ENCODE measurements around the gene WHRN. TPM values are rescaled to one million over a fixed set of nuclear protein-coding genes. Genes with fewer than 3 reads are reported as not detected.

WHRN gene
- total and polyA plus RNA-seq, 2 donors = 3.2 to 14.9 TPM

- no peaks in the 10 kb centered on the region for H3K27me3 ChIP-seq (ENCODE audit: control insufficient read depth in 2 of 2, insufficient read depth in 1 of 2, low read length in 1 of 2)
- no peak overlapping the region for H3K27ac ChIP-seq (ENCODE audit: low read depth in 1 of 2, low read length in 1 of 2)
- 93% methylated on average over 7 of the region's 7 CpGs for WGBS
- no peaks in the 10 kb centered on the region for H3K9me3 ChIP-seq (ENCODE audit: control insufficient read depth in 2 of 2, insufficient read depth in 1 of 2, low read length in 1 of 2)
- peaks cover 5 to 11% of the 10 kb centered on the region in 2 donors for H3K36me3 ChIP-seq (ENCODE audit: control insufficient read depth in 2 of 2, insufficient read depth in 2 of 2, low read length in 1 of 2)
- no peak overlapping the region for H3K4me3 ChIP-seq (ENCODE audit: low read length in 2 of 2)
- peaks cover 16 to 30% of the 10 kb centered on the region in 2 donors for H3K4me1 ChIP-seq (ENCODE audit: control insufficient read depth in 2 of 2, insufficient read depth in 2 of 2, low read length in 2 of 2)
- DNase-seq (ENCODE audit: low read depth in 6 of 9, low spot score in 9 of 9) = no peak
Observed at GRCh38 chr9:114401344-114401743, 103.9 kb downstream of the WHRN start.

- Histone ChIP-seq H3K9me3 (ENCODE audit: control insufficient read depth in 2 of 2, insufficient read depth in 1 of 2, low read length in 1 of 2) (no peaks in the 10 kb centered on the region), H3K4me3 (ENCODE audit: low read length in 2 of 2) (no peak overlapping the region), H3K4me1 (ENCODE audit: control insufficient read depth in 2 of 2, insufficient read depth in 2 of 2, low read length in 2 of 2) (peaks cover 19 to 34% of the 10 kb centered on the region in 2 donors), H3K27me3 (ENCODE audit: control insufficient read depth in 2 of 2, insufficient read depth in 1 of 2, low read length in 1 of 2) (no peaks in the 10 kb centered on the region), H3K36me3 (ENCODE audit: control insufficient read depth in 2 of 2, insufficient read depth in 2 of 2, low read length in 1 of 2) (peaks cover 5 to 6% of the 10 kb centered on the region in 2 donors), H3K27ac (ENCODE audit: low read depth in 1 of 2, low read length in 1 of 2) (no peak overlapping the region)
- WGBS = 72% methylated on average over 2 of the region's 2 CpGs
- no peak for DNase-seq (ENCODE audit: low read depth in 6 of 9, low spot score in 9 of 9)
Observed at GRCh38 chr9:114400772-114401171, 104.5 kb downstream of the WHRN start.

GRCh38 chr9:114400219-114400618, 105.1 kb downstream of the WHRN start:
- WGBS = 88% methylated on average over 1 of the region's 1 CpG
- H3K4me1 ChIP-seq (ENCODE audit: control insufficient read depth in 2 of 2, insufficient read depth in 2 of 2, low read length in 2 of 2) = peaks cover 20 to 35% of the 10 kb centered on the region in 2 donors
- peak overlapping the region in 1 of 2 donors; percentile 2 for H3K27ac ChIP-seq (ENCODE audit: low read depth in 1 of 2, low read length in 1 of 2)
- H3K27me3 ChIP-seq (ENCODE audit: control insufficient read depth in 2 of 2, insufficient read depth in 1 of 2, low read length in 1 of 2) = no peaks in the 10 kb centered on the region
- H3K4me3 ChIP-seq (ENCODE audit: low read length in 2 of 2) = no peak overlapping the region
- no peak for DNase-seq (ENCODE audit: low read depth in 6 of 9, low spot score in 9 of 9)
- no peaks in the 10 kb centered on the region for H3K9me3 ChIP-seq (ENCODE audit: control insufficient read depth in 2 of 2, insufficient read depth in 1 of 2, low read length in 1 of 2)
- peaks cover 5 to 6% of the 10 kb centered on the region in 2 donors for H3K36me3 ChIP-seq (ENCODE audit: control insufficient read depth in 2 of 2, insufficient read depth in 2 of 2, low read length in 1 of 2)

GRCh38 chr9:114399381-114399780, 105.9 kb downstream of the WHRN start:
- DNase-seq (ENCODE audit: low read depth in 6 of 9, low spot score in 9 of 9) = no peak
- H3K27me3 ChIP-seq (ENCODE audit: control insufficient read depth in 2 of 2, insufficient read depth in 1 of 2, low read length in 1 of 2) = no peaks in the 10 kb centered on the region
- 93% methylated on average over 4 of the region's 4 CpGs for WGBS
- peaks cover 27 to 38% of the 10 kb centered on the region in 2 donors for H3K4me1 ChIP-seq (ENCODE audit: control insufficient read depth in 2 of 2, insufficient read depth in 2 of 2, low read length in 2 of 2)
- H3K36me3 ChIP-seq (ENCODE audit: control insufficient read depth in 2 of 2, insufficient read depth in 2 of 2, low read length in 1 of 2) = peaks cover 5 to 6% of the 10 kb centered on the region in 2 donors
- H3K4me3 ChIP-seq (ENCODE audit: low read length in 2 of 2) = no peak overlapping the region
- no peak overlapping the region for H3K27ac ChIP-seq (ENCODE audit: low read depth in 1 of 2, low read length in 1 of 2)
- no peaks in the 10 kb centered on the region for H3K9me3 ChIP-seq (ENCODE audit: control insufficient read depth in 2 of 2, insufficient read depth in 1 of 2, low read length in 1 of 2)

- WGBS = under 1% methylated on average over 66 of the region's 66 CpGs
- peak; percentile 76 to 98 (median 94) for DNase-seq (ENCODE audit: low read depth in 6 of 9, low spot score in 9 of 9)
- peaks cover 27 to 41% of the 10 kb centered on the region in 2 donors for H3K4me1 ChIP-seq (ENCODE audit: control insufficient read depth in 2 of 2, insufficient read depth in 2 of 2, low read length in 2 of 2)
Observed at GRCh38 chr9:114397848-114398605, 107.2 kb downstream of the WHRN start.

GRCh38 chr9:114397219-114397847, 107.9 kb downstream of the WHRN start:
- Histone ChIP-seq H3K9me3 (ENCODE audit: control insufficient read depth in 2 of 2, insufficient read depth in 1 of 2, low read length in 1 of 2) (no peaks in the 10 kb centered on the region), H3K4me3 (ENCODE audit: low read length in 2 of 2) (peak overlapping the region; percentile 76 to 88), H3K4me1 (ENCODE audit: control insufficient read depth in 2 of 2, insufficient read depth in 2 of 2, low read length in 2 of 2) (peaks cover 32 to 47% of the 10 kb centered on the region in 2 donors), H3K36me3 (ENCODE audit: control insufficient read depth in 2 of 2, insufficient read depth in 2 of 2, low read length in 1 of 2) (peaks cover under 1 to 5% of the 10 kb centered on the region in 2 donors), H3K27ac (ENCODE audit: low read depth in 1 of 2, low read length in 1 of 2) (peak overlapping the region; percentile 89 to 92), H3K27me3 (ENCODE audit: control insufficient read depth in 2 of 2, insufficient read depth in 1 of 2, low read length in 1 of 2) (no peaks in the 10 kb centered on the region)
- WGBS = 44% methylated on average over 14 of the region's 14 CpGs
- no peak for DNase-seq (ENCODE audit: low read depth in 6 of 9, low spot score in 9 of 9)

More at GRCh38 chr9:114397848-114398605, 107.2 kb downstream of the WHRN start:
- Histone ChIP-seq H3K27ac (ENCODE audit: low read depth in 1 of 2, low read length in 1 of 2) (peak overlapping the region; percentile 89 to 92), H3K4me3 (ENCODE audit: low read length in 2 of 2) (peak overlapping the region; percentile 76 to 88), H3K27me3 (ENCODE audit: control insufficient read depth in 2 of 2, insufficient read depth in 1 of 2, low read length in 1 of 2) (no peaks in the 10 kb centered on the region), H3K9me3 (ENCODE audit: control insufficient read depth in 2 of 2, insufficient read depth in 1 of 2, low read length in 1 of 2) (no peaks in the 10 kb centered on the region), H3K36me3 (ENCODE audit: control insufficient read depth in 2 of 2, insufficient read depth in 2 of 2, low read length in 1 of 2) (peaks cover 5 to 6% of the 10 kb centered on the region in 2 donors)

GRCh38 chr9:114396558-114397218, 108.6 kb downstream of the WHRN start:
- H3K9me3 ChIP-seq (ENCODE audit: control insufficient read depth in 2 of 2, insufficient read depth in 1 of 2, low read length in 1 of 2) = no peaks in the 10 kb centered on the region
- DNase-seq (ENCODE audit: low read depth in 6 of 9, low spot score in 9 of 9) = no peak
- peaks cover 0 to 5% of the 10 kb centered on the region in 2 donors for H3K36me3 ChIP-seq (ENCODE audit: control insufficient read depth in 2 of 2, insufficient read depth in 2 of 2, low read length in 1 of 2)
- H3K27me3 ChIP-seq (ENCODE audit: control insufficient read depth in 2 of 2, insufficient read depth in 1 of 2, low read length in 1 of 2) = no peaks in the 10 kb centered on the region
- H3K27ac ChIP-seq (ENCODE audit: low read depth in 1 of 2, low read length in 1 of 2) = peak overlapping the region in 1 of 2 donors; percentile 54
- H3K4me3 ChIP-seq (ENCODE audit: low read length in 2 of 2) = no peak overlapping the region
- H3K4me1 ChIP-seq (ENCODE audit: control insufficient read depth in 2 of 2, insufficient read depth in 2 of 2, low read length in 2 of 2) = peaks cover 37 to 53% of the 10 kb centered on the region in 2 donors
- 94% methylated on average over 16 of the region's 16 CpGs for WGBS

GRCh38 chr9:114395768-114396167, 109.5 kb downstream of the WHRN start:
- DNase-seq (ENCODE audit: low read depth in 6 of 9, low spot score in 9 of 9) = no peak
- 88% methylated on average over 5 of the region's 5 CpGs for WGBS
- Histone ChIP-seq H3K27ac (ENCODE audit: low read depth in 1 of 2, low read length in 1 of 2) (peak overlapping the region; percentile 19 to 50), H3K9me3 (ENCODE audit: control insufficient read depth in 2 of 2, insufficient read depth in 1 of 2, low read length in 1 of 2) (no peaks in the 10 kb centered on the region), H3K4me3 (ENCODE audit: low read length in 2 of 2) (no peak overlapping the region), H3K36me3 (ENCODE audit: control insufficient read depth in 2 of 2, insufficient read depth in 2 of 2, low read length in 1 of 2) (peaks cover 0 to 8% of the 10 kb centered on the region in 2 donors), H3K27me3 (ENCODE audit: control insufficient read depth in 2 of 2, insufficient read depth in 1 of 2, low read length in 1 of 2) (no peaks in the 10 kb centered on the region), H3K4me1 (ENCODE audit: control insufficient read depth in 2 of 2, insufficient read depth in 2 of 2, low read length in 2 of 2) (peaks cover 37 to 56% of the 10 kb centered on the region in 2 donors)

GRCh38 chr9:114395334-114395617, 110.0 kb downstream of the WHRN start:
- H3K36me3 ChIP-seq (ENCODE audit: control insufficient read depth in 2 of 2, insufficient read depth in 2 of 2, low read length in 1 of 2) = peaks cover 0 to 13% of the 10 kb centered on the region in 2 donors
- no peak overlapping the region for H3K4me3 ChIP-seq (ENCODE audit: low read length in 2 of 2)
- WGBS = 60% methylated on average over 5 of the region's 5 CpGs
- peaks cover 40 to 61% of the 10 kb centered on the region in 2 donors for H3K4me1 ChIP-seq (ENCODE audit: control insufficient read depth in 2 of 2, insufficient read depth in 2 of 2, low read length in 2 of 2)
- no peaks in the 10 kb centered on the region for H3K9me3 ChIP-seq (ENCODE audit: control insufficient read depth in 2 of 2, insufficient read depth in 1 of 2, low read length in 1 of 2)
- H3K27me3 ChIP-seq (ENCODE audit: control insufficient read depth in 2 of 2, insufficient read depth in 1 of 2, low read length in 1 of 2) = no peaks in the 10 kb centered on the region
- DNase-seq (ENCODE audit: low read depth in 6 of 9, low spot score in 9 of 9) = no peak
- H3K27ac ChIP-seq (ENCODE audit: low read depth in 1 of 2, low read length in 1 of 2) = peak overlapping the region; percentile 64 to 83

All from thymus (tissue), 11 donors.